GM06990 (cell line): ENCODE data around the gene ATOX1.

ENCODE experiments used
- DNase-seq: peaks from one replicate; pipeline ENCODE4 v3.0.0-alpha.2; 2011; ENCODE audit not compliant: insufficient read length; ENCODE audit errors: extremely low read depth
- H3K27me3 ChIP-seq: replicated peaks from 2 replicates; pipeline ENCODE4 v1.6.0; 2011; ENCODE audit warnings: low read length; ENCODE audit not compliant: control insufficient read depth, insufficient read depth
- H3K36me3 ChIP-seq: 2 replicates; pipeline ENCODE4 v1.5.1; 2011; ENCODE audit warnings: low read length; ENCODE audit not compliant: control insufficient read depth, insufficient read depth
- H3K4me3 ChIP-seq: replicated peaks from 2 replicates; pipeline ENCODE4 v1.5.1; 2011; ENCODE audit warnings: low read depth, mild to moderate bottlenecking, control low read depth, low read length
- TF ChIP-seq, protein P1 (sequence below): IDR thresholded peaks from 2 replicates; pipeline ENCODE4 v1.5.1; 2011; ENCODE audit warnings: low read length, control low read depth, mild to moderate bottlenecking, inconsistent platforms; ENCODE audit not compliant: insufficient read depth, poor library complexity, severe bottlenecking

Gene ATOX1

DNA sequence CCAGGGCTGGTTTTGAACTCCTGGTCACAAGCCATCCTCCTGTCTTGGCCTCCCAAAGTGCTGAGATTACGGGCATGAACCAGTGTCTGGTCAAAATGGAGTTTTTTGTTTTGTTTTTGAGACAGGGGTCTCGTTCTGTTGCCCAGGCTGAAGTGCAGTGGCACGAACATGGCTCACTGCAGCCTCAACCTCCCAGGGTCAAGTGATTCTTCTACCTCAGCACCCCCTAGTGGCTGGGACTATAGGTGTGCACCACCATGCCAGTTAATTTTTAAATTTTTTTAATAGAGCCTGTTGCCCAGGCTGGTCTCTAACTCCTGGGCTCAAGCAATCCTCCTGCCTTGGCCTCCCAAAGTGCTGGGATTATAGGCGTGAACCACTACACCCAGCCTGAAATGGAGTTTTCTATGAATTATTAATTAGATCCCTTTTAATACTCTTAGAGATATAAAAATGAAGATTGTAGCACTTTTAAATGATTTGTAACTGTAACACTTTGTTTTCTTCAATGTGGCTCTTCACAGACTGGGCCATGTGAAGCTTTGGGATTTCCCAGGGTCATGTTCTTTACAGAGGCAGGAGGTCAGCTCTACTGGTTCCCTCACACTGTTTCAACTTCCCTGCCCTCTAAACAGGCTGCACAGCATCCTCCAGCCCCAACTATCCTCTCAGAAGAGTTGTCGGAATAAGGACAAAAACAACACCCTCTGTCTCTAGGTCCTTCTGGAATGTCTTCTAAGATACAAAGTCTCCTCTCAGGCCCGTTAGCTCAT, 39.0 kb downstream of the ATOX1 start:
- no peak overlapping the region for H3K4me3 ChIP-seq
- no peaks in the 10 kb centered on the region for H3K36me3 ChIP-seq
- TF ChIP-seq, protein P1, sequence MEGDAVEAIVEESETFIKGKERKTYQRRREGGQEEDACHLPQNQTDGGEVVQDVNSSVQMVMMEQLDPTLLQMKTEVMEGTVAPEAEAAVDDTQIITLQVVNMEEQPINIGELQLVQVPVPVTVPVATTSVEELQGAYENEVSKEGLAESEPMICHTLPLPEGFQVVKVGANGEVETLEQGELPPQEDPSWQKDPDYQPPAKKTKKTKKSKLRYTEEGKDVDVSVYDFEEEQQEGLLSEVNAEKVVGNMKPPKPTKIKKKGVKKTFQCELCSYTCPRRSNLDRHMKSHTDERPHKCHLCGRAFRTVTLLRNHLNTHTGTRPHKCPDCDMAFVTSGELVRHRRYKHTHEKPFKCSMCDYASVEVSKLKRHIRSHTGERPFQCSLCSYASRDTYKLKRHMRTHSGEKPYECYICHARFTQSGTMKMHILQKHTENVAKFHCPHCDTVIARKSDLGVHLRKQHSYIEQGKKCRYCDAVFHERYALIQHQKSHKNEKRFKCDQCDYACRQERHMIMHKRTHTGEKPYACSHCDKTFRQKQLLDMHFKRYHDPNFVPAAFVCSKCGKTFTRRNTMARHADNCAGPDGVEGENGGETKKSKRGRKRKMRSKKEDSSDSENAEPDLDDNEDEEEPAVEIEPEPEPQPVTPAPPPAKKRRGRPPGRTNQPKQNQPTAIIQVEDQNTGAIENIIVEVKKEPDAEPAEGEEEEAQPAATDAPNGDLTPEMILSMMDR = peak; percentile 61
- H3K27me3 ChIP-seq = no peaks in the 10 kb centered on the region
- DNase-seq = no peak

DNA sequence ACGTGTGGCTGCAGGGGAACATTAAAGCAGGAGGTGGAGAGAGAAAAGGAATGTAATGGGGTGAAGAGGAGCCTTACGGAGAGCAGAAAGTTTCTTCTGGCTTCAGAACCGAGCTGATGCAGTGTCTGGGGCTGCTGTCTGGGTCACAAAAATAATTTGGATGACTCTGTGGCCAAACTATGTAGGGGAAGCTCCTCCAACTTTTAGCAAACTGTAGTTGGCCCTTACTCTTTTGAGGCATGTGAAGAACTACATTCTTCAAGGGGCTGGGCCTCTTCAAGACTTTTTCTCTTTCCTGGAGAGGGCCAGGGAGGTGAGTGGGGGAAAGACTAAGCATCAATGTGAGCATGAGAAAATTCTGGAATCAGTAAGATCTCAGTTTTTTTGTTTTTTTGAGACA, 39.8 kb downstream of the ATOX1 start:
- Histone ChIP-seq H3K27me3 (no peaks in the 10 kb centered on the region), H3K36me3 (no peaks in the 10 kb centered on the region), H3K4me3 (no peak overlapping the region)
- no peak for DNase-seq
- TF ChIP-seq, protein P1 = no peak

DNA sequence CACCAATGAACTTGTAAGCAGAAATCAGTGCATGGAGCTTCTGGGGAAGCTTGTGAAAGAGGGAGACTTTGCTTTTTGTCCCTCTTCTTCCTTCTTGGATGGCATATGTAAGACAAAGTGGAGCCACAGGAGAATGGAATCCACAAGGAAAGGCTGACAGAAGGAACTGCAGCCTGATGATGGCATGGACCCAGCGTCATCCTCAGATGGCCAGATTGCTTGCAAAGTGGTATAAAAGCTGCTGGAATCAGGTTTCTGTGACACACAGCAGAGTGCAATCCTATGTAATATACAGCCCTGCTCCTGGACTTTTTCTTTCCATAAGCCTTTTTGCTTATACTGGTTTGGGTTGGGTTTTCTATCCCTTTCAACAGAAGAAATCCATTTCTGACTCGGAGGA, 40.3 kb downstream of the ATOX1 start:
- TF ChIP-seq, protein P1 = no peak
- DNase-seq = no peak
- H3K36me3 ChIP-seq = no peaks in the 10 kb centered on the region
- H3K27me3 ChIP-seq = no peaks in the 10 kb centered on the region
- H3K4me3 ChIP-seq = no peak overlapping the region

GRCh38 chr5:151717416-151717815, 41.0 kb downstream of the ATOX1 start:
- no peak for DNase-seq
- Histone ChIP-seq H3K4me3 (no peak overlapping the region), H3K27me3 (no peaks in the 10 kb centered on the region), H3K36me3 (no peaks in the 10 kb centered on the region)
- TF ChIP-seq, protein P1 = no peak

DNA sequence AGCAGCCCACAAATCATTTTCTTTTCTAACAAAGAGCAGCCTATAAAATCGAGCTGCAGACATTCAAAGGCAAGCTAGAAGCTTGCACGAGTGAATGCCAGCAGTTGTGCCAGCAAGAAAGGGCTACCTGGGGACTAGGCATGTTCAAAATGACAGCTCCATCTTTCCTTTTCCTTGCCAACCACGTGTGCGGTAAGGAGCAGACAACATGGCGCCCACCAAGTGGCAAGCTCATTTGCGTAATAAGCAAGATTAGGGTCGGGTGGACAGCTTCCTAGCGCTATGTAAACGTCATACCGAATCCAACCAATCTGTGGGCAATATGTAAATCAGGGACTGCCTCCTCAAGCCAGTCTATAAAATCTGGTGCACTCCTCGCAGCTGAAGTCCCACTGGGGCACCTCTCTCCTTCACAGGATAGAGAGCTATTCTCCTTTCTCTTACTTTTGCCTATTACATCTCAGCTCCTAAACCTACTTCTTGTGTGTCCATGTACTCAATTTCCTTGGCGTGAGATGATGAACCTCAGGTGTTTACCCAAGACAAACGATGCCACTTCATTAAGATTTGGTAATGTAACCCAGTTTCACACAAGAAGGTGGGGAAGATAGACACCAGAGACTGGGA, 49.2 kb downstream of the ATOX1 start:
- DNase-seq = no peak
- Histone ChIP-seq H3K27me3 (no peaks in the 10 kb centered on the region), H3K36me3 (no peaks in the 10 kb centered on the region), H3K4me3 (no peak overlapping the region)
- TF ChIP-seq, protein P1 = no peak
